Ascending aorta (tissue), 2 donors: ENCODE measurements around the gene BRD8. TPM values are rescaled to one million over a fixed set of nuclear protein-coding genes. Genes with fewer than 3 reads are reported as not detected.
A peak's percentile ranks its signal among the peaks of the same experiment; 100 is the strongest.

Experiments used
- DNase-seq, 2 donors: peaks; one replicate each; pipeline ENCODE4 v3.0.0-alpha.2; 2019; ENCODE audit warnings: low spot score in 2 of 2
- H3K27ac ChIP-seq, 2 donors: fragments of 200-600 bp; sonication (generic); one replicate each; pipeline ENCODE4 v1.5.1; 2016 to 2017; ENCODE audit warnings: mild to moderate bottlenecking in 1 of 2
- H3K27me3 ChIP-seq: fragments of 200-600 bp; sonication (generic); one replicate; pipeline ENCODE4 v1.5.1; 2017
- H3K36me3 ChIP-seq, 2 donors: fragments of 200-600 bp; sonication (generic); one replicate each; pipeline ENCODE4 v1.5.1; 2016
- H3K4me1 ChIP-seq, 2 donors: fragments of 200-600 bp; sonication (generic); one replicate each; pipeline ENCODE4 v1.5.1; 2016 to 2017; ENCODE audit warnings: mild to moderate bottlenecking in 1 of 2
- H3K4me3 ChIP-seq, 2 donors: fragments of 200-600 bp; sonication (generic); one replicate each; pipeline ENCODE4 v1.5.1; 2016 to 2017; ENCODE audit warnings: mild to moderate bottlenecking in 1 of 2
- H3K9me3 ChIP-seq, 2 donors: fragments of 200-600 bp; sonication (generic); one replicate each; pipeline ENCODE4 v1.5.1; 2016
- CTCF ChIP-seq, 3 experiments: fragments of 200-600 bp in 2 of 3; fragments of 450-650 bp in 1 of 3; sonication (generic) in 2 of 3; IDR thresholded peaks; one replicate each; pipeline ENCODE4 v1.5.1; 2016 to 2019; ENCODE audit warnings: antibody characterized with exemption in 3 of 3, mild to moderate bottlenecking in 1 of 3, moderate library complexity in 1 of 3
- intact Hi-C: fragments of 100-400 bp; cut with DNase I; formaldehyde crosslinking; loops from one replicate; pipeline ENCODE4 v1.15.1; 2023
- total RNA-seq: library from RNA; depleted of rRNA; stranded (reverse); fragments of >200 nt; gene quantifications from one replicate; pipeline ENCODE4 v1.1.0, GENCODE V29; 2016

Gene BRD8
- 18.8 TPM for total RNA-seq

GRCh38 chr5:138178516-138179276 is at the start of gene BRD8, which contains the start of gene KIF20A:
TSS of gene BRD8 (minus strand) at chr5:138178630. CDS start at chr5:138178614, 16 bp downstream.
TSS of gene KIF20A (plus strand) at chr5:138179112. CDS start at chr5:138179681, 569 bp downstream.
- DNase-seq: peak; percentile 89 to 98
- no peaks in the 10 kb centered on the region for H3K9me3 ChIP-seq
- H3K4me1 ChIP-seq: peaks cover 0 to 9% of the 10 kb centered on the region in 2 donors
- H3K27ac ChIP-seq: peak within 1 kb of the TSS; percentile 75 to 79
- peaks cover 17 to 34% of the 10 kb centered on the region in 2 donors for H3K36me3 ChIP-seq
- TF ChIP-seq CTCF (IDR thresholded peaks at IDR 0.05): no peak
- H3K27me3 ChIP-seq: no peaks in the 10 kb centered on the region
- intact Hi-C loops: loop anchor here (2.0 to 5.0 kb wide), 3 partner anchors 34 to 174 kb away; partner anchors contain the start of genes CDC23, CDC25C and KDM3B
- H3K4me3 ChIP-seq: peak within 1 kb of the TSS; percentile 82 to 94

GRCh38 chr5:138226910-138227309 is 48.5 kb upstream of the BRD8 start:
- no peak for TF ChIP-seq CTCF (IDR thresholded peaks at IDR 0.05)
- intact Hi-C loops: no loop called here
- Histone ChIP-seq H3K27me3 (no peaks in the 10 kb centered on the region), H3K36me3 (no peaks in the 10 kb centered on the region), H3K4me3 (no peak overlapping the region), H3K4me1 (no peaks in the 10 kb centered on the region), H3K9me3 (peaks cover 0 to 3% of the 10 kb centered on the region in 2 donors), H3K27ac (no peak overlapping the region)
- no peak for DNase-seq

GRCh38 chr5:138224712-138225111 is 46.3 kb upstream of the BRD8 start:
- no peak for DNase-seq
- Histone ChIP-seq H3K4me1 (no peaks in the 10 kb centered on the region), H3K27me3 (no peaks in the 10 kb centered on the region), H3K36me3 (no peaks in the 10 kb centered on the region), H3K27ac (no peak overlapping the region), H3K4me3 (no peak overlapping the region), H3K9me3 (peaks cover 0 to 3% of the 10 kb centered on the region in 2 donors)
- intact Hi-C loops: no loop called here
- no peak for TF ChIP-seq CTCF (IDR thresholded peaks at IDR 0.05)

- no peak for DNase-seq
- Histone ChIP-seq H3K36me3 (no peaks in the 10 kb centered on the region), H3K27ac (no peak overlapping the region), H3K4me3 (no peak overlapping the region), H3K9me3 (peaks cover 0 to 3% of the 10 kb centered on the region in 2 donors), H3K27me3 (no peaks in the 10 kb centered on the region), H3K4me1 (no peaks in the 10 kb centered on the region)
- no peak for TF ChIP-seq CTCF (IDR thresholded peaks at IDR 0.05)
- intact Hi-C loops: loop anchor here (2.0 kb wide), 2 partner anchors 59 to 187 kb away; no protein-coding TSS in a partner anchor
Observed at GRCh38 chr5:138223532-138223931, 45.1 kb upstream of the BRD8 start.

GRCh38 chr5:138216799-138217198 is 38.4 kb upstream of the BRD8 start:
- DNase-seq: no peak
- TF ChIP-seq CTCF (IDR thresholded peaks at IDR 0.05): no peak
- H3K9me3 ChIP-seq: no peaks in the 10 kb centered on the region
- H3K27ac ChIP-seq: no peak overlapping the region
- H3K4me3 ChIP-seq: no peak overlapping the region
- H3K4me1 ChIP-seq: peaks cover 0 to 8% of the 10 kb centered on the region in 2 donors
- H3K27me3 ChIP-seq: no peaks in the 10 kb centered on the region
- intact Hi-C loops: no loop called here
- no peaks in the 10 kb centered on the region for H3K36me3 ChIP-seq
